HG02759 (cell line): ENCODE results near the gene TM4SF20.

Experiments
- ATAC-seq: cut with Tn5 transposase; IDR thresholded peaks from one replicate; pipeline ENCODE4 v1.9.1; 2021; ENCODE audit warnings: mild to moderate bottlenecking, moderate library complexity; ENCODE audit not compliant: unreplicated experiment

The TM4SF20 gene

GRCh38 chr2:227323818-227324217 lies 55.3 kb downstream of the TM4SF20 start:
- ATAC-seq = no peak

- no peak for ATAC-seq
Observed at GRCh38 chr2:227322530-227323205, 56.4 kb downstream of the TM4SF20 start.

GRCh38 chr2:227320305-227321094 lies 58.6 kb downstream of the TM4SF20 start:
- no peak for ATAC-seq

- no peak for ATAC-seq
Observed at GRCh38 chr2:227317834-227318233, 61.3 kb downstream of the TM4SF20 start.

- ATAC-seq = no peak
Observed at GRCh38 chr2:227313310-227313709, 65.8 kb downstream of the TM4SF20 start.

GRCh38 chr2:227312579-227312978 lies 66.5 kb downstream of the TM4SF20 start:
- ATAC-seq = no peak
